Lung (tissue), 12 donors: ENCODE results near the gene SARS2. TPM values are rescaled to one million over a fixed set of nuclear protein-coding genes. Genes with fewer than 3 reads are reported as not detected.

ENCODE experiments used
- ATAC-seq: fragments of 200-7000 bp; cut with Tn5 transposase; one replicate; pipeline ENCODE4 v1.9.1; 2020; ENCODE audit warnings: moderate number of reproducible peaks; ENCODE audit not compliant: insufficient read depth, low FRiP score
- DNase-seq, 3 donors: peaks; one replicate each; pipeline ENCODE4 v3.0.0-alpha.2; 2013 to 2017
- H3K27ac ChIP-seq, 2 donors: one replicate each; pipeline ENCODE4 v1.5.1; 2013; ENCODE audit warnings: mild to moderate bottlenecking in 2 of 2, moderate library complexity in 2 of 2, control low read depth in 1 of 2, inconsistent platforms in 1 of 2, low read depth in 1 of 2, low read length in 1 of 2
- H3K27me3 ChIP-seq, 3 donors: one replicate each; pipeline ENCODE4 v1.5.1; 2013; ENCODE audit warnings: low read length in 2 of 3; ENCODE audit not compliant: control insufficient read depth in 3 of 3, insufficient read depth in 3 of 3
- H3K36me3 ChIP-seq, 4 donors: one replicate each; pipeline ENCODE4 v1.5.1; 2013; ENCODE audit warnings: low read length in 4 of 4, mild to moderate bottlenecking in 1 of 4, moderate library complexity in 1 of 4; ENCODE audit not compliant: control insufficient read depth in 4 of 4, insufficient read depth in 4 of 4
- H3K4me1 ChIP-seq, 5 donors: one replicate each; pipeline ENCODE4 v1.5.1; 2013; ENCODE audit warnings: low read length in 5 of 5, mild to moderate bottlenecking in 2 of 5, moderate library complexity in 1 of 5; ENCODE audit not compliant: control insufficient read depth in 5 of 5, insufficient read depth in 5 of 5
- H3K4me3 ChIP-seq: one replicate; pipeline ENCODE4 v1.5.1; 2013; ENCODE audit warnings: mild to moderate bottlenecking, control low read depth, moderate library complexity
- H3K9ac ChIP-seq, 2 donors: one replicate each; pipeline ENCODE4 v1.5.1; 2013; ENCODE audit warnings: low read length in 2 of 2, control low read depth in 1 of 2; ENCODE audit not compliant: insufficient read depth in 1 of 2
- H3K9me3 ChIP-seq, 4 donors: one replicate each; pipeline ENCODE4 v1.5.1; 2013; ENCODE audit warnings: low read length in 3 of 4, mild to moderate bottlenecking in 1 of 4, moderate library complexity in 1 of 4; ENCODE audit not compliant: control insufficient read depth in 4 of 4, insufficient read depth in 3 of 4
- CTCF ChIP-seq: IDR thresholded peaks from 2 replicates; pipeline ENCODE4 v1.5.1; 2012; ENCODE audit warnings: mild to moderate bottlenecking; ENCODE audit errors: control extremely low read depth, extremely low read depth
- WGBS, 2 donors: extraction: QIAGEN DNeasy Blood & Tissue Kit; methylation state at CpG; one replicate each; pipeline ENCODE4 v1.1.7; 2013; 5-methylcytosine and 5-hydroxymethylcytosine counted together
- polyA plus RNA-seq, 2 donors: library from polyadenylated mRNA; stranded (reverse); fragments of 200-250 nt; gene quantifications; one replicate each; pipeline ENCODE4 v1.2.1, GENCODE V29; 2013
- total RNA-seq, 2 donors: library from RNA; depleted of rRNA in 1 of 2; stranded (reverse); fragments of >200 nt in 1 of 2; gene quantifications; one replicate each; pipeline ENCODE4 v1.2.1, GENCODE V29; 2014 to 2021
- donor health status: control.
- donor health status: control.
- donor health status: Bipolar disorder and iron deficiency.
- donor health status: healthy.
- donor health status: DM: yes; HTN: yes; CAD: no.

Gene SARS2
- total and polyA plus RNA-seq, 4 donors, result 14.3 to 34.6 (median 24.3) TPM

GRCh38 chr19:38917516-38917915 is 13.0 kb downstream of the SARS2 start:
- H3K4me3 ChIP-seq, result no peak overlapping the region
- peaks cover 0 to 7% (median 5%) of the 10 kb centered on the region in 4 donors for H3K36me3 ChIP-seq
- no peaks in the 10 kb centered on the region for H3K27me3 ChIP-seq
- no peak for TF ChIP-seq CTCF
- H3K4me1 ChIP-seq, result no peaks in the 10 kb centered on the region
- ATAC-seq (no peak), DNase-seq (no peak)
- 77 to 84% methylated on average over 9 of the region's 9 CpGs for WGBS, 2 donors
- H3K9ac ChIP-seq, result no peak overlapping the region
- H3K9me3 ChIP-seq, result no peaks in the 10 kb centered on the region
- H3K27ac ChIP-seq, result no peak overlapping the region

GRCh38 chr19:38915329-38916321 is 14.9 kb downstream of the SARS2 start:
- no peaks in the 10 kb centered on the region for H3K9me3 ChIP-seq
- H3K36me3 ChIP-seq, result peaks cover 0 to 3% (median under 1%) of the 10 kb centered on the region in 4 donors
- peaks cover 0 to 3% (median 0%) of the 10 kb centered on the region in 3 donors for H3K27me3 ChIP-seq
- 93% methylated on average over 44 of the region's 44 CpGs for WGBS, 2 donors
- TF ChIP-seq CTCF, result no peak
- no peak overlapping the region for H3K9ac ChIP-seq
- no peak overlapping the region for H3K4me3 ChIP-seq
- DNase-seq (no peak), ATAC-seq (no peak)
- H3K27ac ChIP-seq, result no peak overlapping the region
- no peaks in the 10 kb centered on the region for H3K4me1 ChIP-seq

GRCh38 chr19:38913958-38914357 is 16.6 kb downstream of the SARS2 start:
- Histone ChIP-seq H3K36me3 (peaks cover 0 to 6% (median 1%) of the 10 kb centered on the region in 4 donors), H3K4me1 (no peaks in the 10 kb centered on the region), H3K27ac (no peak overlapping the region), H3K9me3 (no peaks in the 10 kb centered on the region), H3K9ac (no peak overlapping the region), H3K4me3 (no peak overlapping the region), H3K27me3 (peaks cover 0 to 3% (median 0%) of the 10 kb centered on the region in 3 donors)
- TF ChIP-seq CTCF, result no peak
- DNase-seq (no peak), ATAC-seq (no peak)
- WGBS, 2 donors, result 94 to 97% methylated on average over 8 of the region's 8 CpGs
